Caco-2 (cell line): ENCODE results near the gene COX6A1. TPM values are rescaled to one million over a fixed set of nuclear protein-coding genes. Genes with fewer than 3 reads are reported as not detected.

Source experiments
- BruUV-seq: library from RNA; stranded (reverse); fragments of 400-500 nt; replicated peaks from 2 replicates; lab custom pipeline; 2021; lab: Mats Ljungman, UMichigan
- CTCF ChIA-PET: fragments of 300-600 bp; sonication (Branson Sonifier 250); formaldehyde crosslinking; loops from one replicate; lab custom pipeline; 2022; ENCODE audit warnings: antibody characterized with exemption; lab: Charles Lee
- POLR2A ChIA-PET: fragments of 300-600 bp; sonication (Branson Sonifier 250); formaldehyde crosslinking; loops from one replicate; lab custom pipeline; 2022; ENCODE audit warnings: antibody characterized with exemption; lab: Charles Lee
- DNase-seq, 2 experiments: peaks; one replicate each; pipeline versions ENCODE4 v3.0.0 to v3.0.0-alpha.2; 2020 to 2022
- H3K27me3 ChIP-seq: replicated peaks from 2 replicates; pipeline ENCODE4 v1.6.0; 2011; ENCODE audit warnings: low read length; ENCODE audit not compliant: control insufficient read depth, insufficient read depth
- H3K36me3 ChIP-seq: 2 replicates; pipeline ENCODE4 v1.5.1; 2011; ENCODE audit warnings: low read length; ENCODE audit not compliant: control insufficient read depth, insufficient read depth
- H3K4me1 ChIP-seq: fragments of 250-450 bp; sonication (Bioruptor Pico); 2 replicates; pipeline ENCODE4 v1.5.1; 2020; ENCODE audit warnings: mild to moderate bottlenecking
- H3K4me3 ChIP-seq: 2 replicates; pipeline ENCODE4 v1.5.1; 2011; ENCODE audit warnings: low read depth, mild to moderate bottlenecking, control low read depth, low read length
- H3K9me3 ChIP-seq: fragments of 250-450 bp; sonication (Bioruptor Pico); 2 replicates; pipeline ENCODE4 v1.5.1; 2020; ENCODE audit warnings: mild to moderate bottlenecking, moderate library complexity
- H3K27ac Mint-ChIP-seq: one replicate; pipeline ENCODE4 v1.8.0; 2022; ENCODE audit warnings: mixed read lengths; ENCODE audit not compliant: unreplicated experiment
- H3K27me3 Mint-ChIP-seq: one replicate; pipeline ENCODE4 v1.8.0; 2022; ENCODE audit warnings: mixed read lengths; ENCODE audit not compliant: insufficient read depth, unreplicated experiment
- H3K36me3 Mint-ChIP-seq: one replicate; pipeline ENCODE4 v1.8.0; 2022; ENCODE audit warnings: mild to moderate bottlenecking, mixed read lengths; ENCODE audit not compliant: insufficient read depth, unreplicated experiment
- H3K4me1 Mint-ChIP-seq: one replicate; pipeline ENCODE4 v1.8.0; 2022; ENCODE audit warnings: low read depth, mixed read lengths; ENCODE audit not compliant: unreplicated experiment
- H3K4me3 Mint-ChIP-seq: one replicate; pipeline ENCODE4 v1.8.0; 2022; ENCODE audit warnings: mild to moderate bottlenecking, moderate library complexity, mixed read lengths; ENCODE audit not compliant: unreplicated experiment
- H3K9me3 Mint-ChIP-seq: one replicate; pipeline ENCODE4 v1.8.0; 2022; ENCODE audit warnings: mixed read lengths; ENCODE audit not compliant: unreplicated experiment
- intact Hi-C: fragments of 100-400 bp; cut with micrococcal nuclease; formaldehyde crosslinking; loops from one replicate; pipeline ENCODE4 v1.10.0; 2022; ENCODE audit not compliant: unreplicated experiment
- total RNA-seq: library from RNA; stranded (reverse); gene quantifications from 2 replicates; pipeline ENCODE4 v1.2.3, GENCODE V29; 2022
- TF ChIP-seq, protein P1 (sequence below), 2 experiments: fragments of 200-600 bp in 1 of 2; IDR thresholded peaks; 1 replicate in 1 of 2; 2 replicates in 1 of 2; pipeline versions ENCODE4 v1.5.1 to v1.8.0; 2011 to 2022; ENCODE audit warnings: antibody characterized with exemption in 1 of 2, control low read depth in 1 of 2, inconsistent platforms in 1 of 2, low read depth in 1 of 2, low read length in 1 of 2, mild to moderate bottlenecking in 1 of 2, moderate library complexity in 1 of 2; ENCODE audit not compliant: insufficient read depth in 1 of 2, severe bottlenecking in 1 of 2, unreplicated experiment in 1 of 2

Gene COX6A1
- total RNA-seq, 1 experiment from 2014 or later, result 474 TPM

DNA sequence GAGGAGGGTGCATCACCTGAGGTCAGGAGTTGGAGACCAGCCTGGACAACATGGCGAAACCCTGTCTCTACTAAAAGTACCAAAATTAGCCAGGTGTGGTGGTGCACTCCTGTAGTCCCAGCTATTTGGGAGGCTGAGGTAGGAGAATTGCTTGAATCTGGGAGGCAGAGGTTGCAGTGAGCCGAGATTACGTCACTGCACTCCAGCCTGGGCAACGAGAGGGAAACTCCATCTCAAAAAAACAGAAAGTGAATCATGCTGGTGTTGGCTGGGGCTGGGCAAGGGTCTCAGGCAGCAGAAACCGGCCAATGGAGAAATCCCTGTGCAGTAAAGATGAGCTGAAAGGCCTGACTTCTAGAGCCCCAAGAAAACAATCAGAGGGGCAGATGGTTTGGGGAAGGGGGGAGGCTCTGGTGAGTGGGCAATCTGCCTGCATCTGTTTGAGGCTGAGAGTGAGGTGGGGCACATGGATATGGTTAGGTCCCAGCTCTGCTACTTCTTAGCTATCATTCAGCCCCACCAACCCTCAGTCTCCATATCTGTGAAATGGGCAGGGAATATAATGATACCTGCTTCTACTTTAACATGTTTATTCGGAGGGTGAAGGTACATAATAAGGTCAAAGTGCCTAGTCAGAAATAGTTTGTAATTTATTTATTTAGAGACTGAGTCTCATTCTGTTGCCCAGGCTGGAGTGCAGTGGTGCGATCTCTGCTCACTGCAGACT is 21.3 kb upstream of the COX6A1 start:
- CTCF ChIA-PET, result no interaction called here

DNA sequence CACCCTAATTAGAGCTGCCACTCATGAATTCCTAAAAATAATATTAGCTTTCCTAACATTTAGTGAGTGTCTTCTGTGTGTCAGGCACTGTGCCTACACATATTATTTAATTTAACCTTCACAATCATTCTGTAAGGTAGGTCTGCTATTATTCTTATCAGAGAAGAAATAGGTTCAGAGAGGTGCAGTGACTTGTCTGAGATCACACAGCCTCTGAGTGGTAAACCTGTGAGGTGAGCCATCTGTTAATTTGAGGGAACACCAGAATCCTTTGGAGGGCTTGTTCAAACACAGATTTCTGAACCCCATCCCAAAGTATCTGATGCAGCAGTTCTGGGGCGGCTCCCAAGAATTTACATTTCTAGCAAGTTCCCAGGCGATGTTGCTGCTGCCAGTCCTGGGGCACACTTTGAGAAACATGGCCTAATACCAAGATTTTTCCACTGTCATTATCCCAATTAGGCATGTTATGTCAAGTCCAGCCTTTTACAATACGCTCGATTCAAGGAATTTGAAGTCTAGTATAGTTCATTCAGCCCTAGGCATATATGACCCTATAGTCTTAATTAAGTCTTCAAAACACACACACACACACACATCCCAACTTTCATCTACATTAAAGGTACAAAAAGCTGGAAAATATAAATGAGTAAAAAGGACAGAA is 19.9 kb upstream of the COX6A1 start:
- Mint-ChIP-seq H3K9me3 (no peaks in the 10 kb centered on the region), H3K36me3 (peaks cover 6% of the 10 kb centered on the region), H3K4me1 (peaks cover 2% of the 10 kb centered on the region), H3K27ac (peak overlapping the region; percentile 12), H3K4me3 (no peak overlapping the region), H3K27me3 (no peaks in the 10 kb centered on the region)
- Histone ChIP-seq H3K4me3 (no peak overlapping the region), H3K4me1 (no peaks in the 10 kb centered on the region), H3K9me3 (no peaks in the 10 kb centered on the region), H3K36me3 (no peaks in the 10 kb centered on the region), H3K27me3 (no peaks in the 10 kb centered on the region)
- intact Hi-C loops, result no loop called here
- TF ChIP-seq, protein P1, sequence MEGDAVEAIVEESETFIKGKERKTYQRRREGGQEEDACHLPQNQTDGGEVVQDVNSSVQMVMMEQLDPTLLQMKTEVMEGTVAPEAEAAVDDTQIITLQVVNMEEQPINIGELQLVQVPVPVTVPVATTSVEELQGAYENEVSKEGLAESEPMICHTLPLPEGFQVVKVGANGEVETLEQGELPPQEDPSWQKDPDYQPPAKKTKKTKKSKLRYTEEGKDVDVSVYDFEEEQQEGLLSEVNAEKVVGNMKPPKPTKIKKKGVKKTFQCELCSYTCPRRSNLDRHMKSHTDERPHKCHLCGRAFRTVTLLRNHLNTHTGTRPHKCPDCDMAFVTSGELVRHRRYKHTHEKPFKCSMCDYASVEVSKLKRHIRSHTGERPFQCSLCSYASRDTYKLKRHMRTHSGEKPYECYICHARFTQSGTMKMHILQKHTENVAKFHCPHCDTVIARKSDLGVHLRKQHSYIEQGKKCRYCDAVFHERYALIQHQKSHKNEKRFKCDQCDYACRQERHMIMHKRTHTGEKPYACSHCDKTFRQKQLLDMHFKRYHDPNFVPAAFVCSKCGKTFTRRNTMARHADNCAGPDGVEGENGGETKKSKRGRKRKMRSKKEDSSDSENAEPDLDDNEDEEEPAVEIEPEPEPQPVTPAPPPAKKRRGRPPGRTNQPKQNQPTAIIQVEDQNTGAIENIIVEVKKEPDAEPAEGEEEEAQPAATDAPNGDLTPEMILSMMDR (IDR thresholded peaks at IDR 0.05; ENCODE audit: insufficient read depth in 1 of 2, low read depth in 1 of 2, low read length in 1 of 2, severe bottlenecking in 1 of 2, unreplicated experiment in 1 of 2), result no peak
- ChIA-PET POLR2A (no interaction called here), CTCF (interaction anchor here (0.7 kb wide), 1 partner anchor 20 kb away, joined by 10 read pairs; the partner anchor contains the start of gene COX6A1)
- DNase-seq, result no peak
- BruUV-seq, result no TSS peak

More for the DNA sequence above, 21.3 kb upstream of the COX6A1 start:
- Mint-ChIP-seq H3K4me3 (no peak overlapping the region), H3K9me3 (no peaks in the 10 kb centered on the region), H3K27me3 (no peaks in the 10 kb centered on the region), H3K4me1 (no peaks in the 10 kb centered on the region), H3K27ac (no peak overlapping the region), H3K36me3 (peaks cover 9% of the 10 kb centered on the region)
- H3K4me1 ChIP-seq, result no peaks in the 10 kb centered on the region
- no peak overlapping the region for H3K4me3 ChIP-seq
- POLR2A ChIA-PET, result no interaction called here
- no peaks in the 10 kb centered on the region for H3K9me3 ChIP-seq
- no peaks in the 10 kb centered on the region for H3K36me3 ChIP-seq
- TF ChIP-seq, protein P1 (IDR thresholded peaks at IDR 0.05; ENCODE audit: insufficient read depth in 1 of 2, low read depth in 1 of 2, low read length in 1 of 2, severe bottlenecking in 1 of 2, unreplicated experiment in 1 of 2), result no peak
- intact Hi-C loops, result no loop called here
- no peak for DNase-seq
- BruUV-seq, result no TSS peak
- H3K27me3 ChIP-seq, result no peaks in the 10 kb centered on the region

DNA sequence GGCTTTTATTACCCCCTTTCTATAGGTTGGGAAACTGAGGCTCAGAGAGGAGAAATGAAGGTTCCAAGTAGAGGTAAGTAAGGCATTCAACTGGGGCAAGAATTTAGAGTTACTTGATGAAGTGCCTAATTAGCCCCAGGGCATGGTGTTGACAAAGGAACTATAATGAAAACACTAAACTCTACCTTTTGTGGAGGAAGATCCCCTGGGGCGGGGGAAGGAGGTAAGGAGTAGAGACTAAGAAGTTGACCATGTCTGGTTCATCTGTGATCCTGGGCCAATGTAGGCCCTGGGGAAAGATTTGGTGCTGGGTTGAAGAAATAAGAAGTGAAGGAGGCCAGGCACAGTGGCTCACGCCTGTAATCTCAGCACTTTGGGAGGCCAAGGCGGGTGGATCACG is 16.2 kb upstream of the COX6A1 start:
- Mint-ChIP-seq H3K36me3 (peaks cover 6% of the 10 kb centered on the region), H3K4me1 (peaks cover 7% of the 10 kb centered on the region), H3K27me3 (no peaks in the 10 kb centered on the region), H3K27ac (no peak overlapping the region), H3K9me3 (no peaks in the 10 kb centered on the region), H3K4me3 (no peak overlapping the region)
- no peak for DNase-seq
- CTCF ChIA-PET, result interaction anchor here (0.6 kb wide), 1 partner anchor 140 kb away, joined by 3 read pairs; no protein-coding TSS in a partner anchor
- TF ChIP-seq, protein P1 (IDR thresholded peaks at IDR 0.05; ENCODE audit: insufficient read depth in 1 of 2, low read depth in 1 of 2, low read length in 1 of 2, severe bottlenecking in 1 of 2, unreplicated experiment in 1 of 2), result no peak
- Histone ChIP-seq H3K36me3 (no peaks in the 10 kb centered on the region), H3K27me3 (no peaks in the 10 kb centered on the region), H3K4me1 (no peaks in the 10 kb centered on the region), H3K4me3 (no peak overlapping the region), H3K9me3 (no peaks in the 10 kb centered on the region)
- BruUV-seq, result no TSS peak
- POLR2A ChIA-PET, result no interaction called here
- intact Hi-C loops, result no loop called here
